ENCODE results near the gene SRSF10.
"Not testable (repeated sequence)": the region's sequence is repeated elsewhere in the genome, so short reads cannot be mapped to it uniquely, and the experiment has no call there.

The SRSF10 gene

DNA sequence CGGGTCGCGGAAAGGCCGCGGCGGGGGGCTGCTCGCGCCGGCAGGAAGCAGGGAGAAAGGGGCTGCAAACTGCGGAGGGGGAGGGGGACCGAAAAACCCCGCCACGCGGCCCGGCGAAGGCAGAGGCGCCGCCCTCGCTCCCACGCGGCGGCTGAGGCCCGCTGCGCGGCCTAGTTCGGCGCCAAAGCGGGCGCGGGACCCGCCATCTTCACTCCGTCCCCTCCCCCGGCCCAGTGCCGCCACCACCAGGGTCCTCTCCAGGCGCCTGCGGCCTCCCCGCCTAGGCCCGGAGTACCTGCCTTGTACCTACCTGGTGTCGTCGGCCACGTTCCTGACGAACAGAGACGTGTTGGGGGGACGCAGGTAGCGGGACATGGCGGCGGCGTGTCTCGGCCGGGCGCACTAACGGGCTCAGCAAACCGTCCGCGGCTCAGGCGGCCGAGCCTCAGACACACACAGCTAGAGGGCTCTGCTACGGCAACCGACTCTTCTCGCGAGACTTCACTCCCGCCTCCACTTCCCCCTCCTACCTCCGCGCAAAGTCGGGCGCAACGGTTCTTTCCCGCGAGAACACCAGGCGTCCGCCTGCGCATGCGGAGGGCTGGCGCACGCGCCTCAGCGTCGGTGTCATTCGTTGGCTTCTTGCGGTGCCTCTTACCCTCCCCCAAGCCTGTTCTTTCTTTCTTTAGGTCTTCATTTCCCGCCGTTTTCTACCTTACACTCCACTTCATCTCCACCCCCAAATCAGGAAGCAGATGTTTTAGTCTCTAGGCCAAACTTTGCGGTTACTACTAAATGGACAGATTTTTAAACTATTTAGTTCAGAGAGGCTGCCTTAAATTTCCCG lies at the start of gene SRSF10:
Gene SRSF10 (minus strand): TSS at position 447 of the 847 bp plus-strand sequence. CDS start 72 bp downstream, at position 375.
- peak; percentile 98 for DNase-seq (ENCODE audit: low read depth)

DNA sequence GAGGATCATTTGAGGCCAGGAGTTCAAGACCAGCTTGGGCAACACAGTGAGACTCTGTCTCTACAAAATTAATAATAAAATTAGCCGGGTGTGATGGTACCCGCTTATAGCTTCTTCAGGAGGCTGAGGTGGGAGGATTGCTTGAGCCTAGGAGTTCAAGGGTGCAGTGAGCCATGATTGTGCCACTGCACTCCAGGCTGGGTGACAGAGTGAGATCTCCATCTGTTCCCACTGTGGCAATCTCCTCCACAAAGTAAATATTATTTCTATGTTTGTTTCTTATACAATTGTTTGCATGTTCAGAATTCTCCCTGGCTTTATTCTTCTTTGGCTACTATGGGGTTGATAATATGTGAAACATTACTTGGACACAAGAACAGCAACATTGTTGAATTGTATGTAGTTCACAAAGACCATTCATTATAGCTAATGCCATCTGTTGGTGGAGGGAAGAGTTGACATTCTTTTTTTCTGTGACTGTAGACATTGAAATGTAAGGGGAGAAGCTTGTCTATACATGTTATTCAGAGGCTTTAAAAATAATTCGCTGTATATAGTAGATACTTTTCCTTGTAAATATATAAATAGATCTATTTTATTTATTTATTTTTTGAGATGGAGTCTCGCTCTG lies 47.8 kb upstream of the SRSF10 start:
- no peak for DNase-seq (ENCODE audit: low read depth)

DNA sequence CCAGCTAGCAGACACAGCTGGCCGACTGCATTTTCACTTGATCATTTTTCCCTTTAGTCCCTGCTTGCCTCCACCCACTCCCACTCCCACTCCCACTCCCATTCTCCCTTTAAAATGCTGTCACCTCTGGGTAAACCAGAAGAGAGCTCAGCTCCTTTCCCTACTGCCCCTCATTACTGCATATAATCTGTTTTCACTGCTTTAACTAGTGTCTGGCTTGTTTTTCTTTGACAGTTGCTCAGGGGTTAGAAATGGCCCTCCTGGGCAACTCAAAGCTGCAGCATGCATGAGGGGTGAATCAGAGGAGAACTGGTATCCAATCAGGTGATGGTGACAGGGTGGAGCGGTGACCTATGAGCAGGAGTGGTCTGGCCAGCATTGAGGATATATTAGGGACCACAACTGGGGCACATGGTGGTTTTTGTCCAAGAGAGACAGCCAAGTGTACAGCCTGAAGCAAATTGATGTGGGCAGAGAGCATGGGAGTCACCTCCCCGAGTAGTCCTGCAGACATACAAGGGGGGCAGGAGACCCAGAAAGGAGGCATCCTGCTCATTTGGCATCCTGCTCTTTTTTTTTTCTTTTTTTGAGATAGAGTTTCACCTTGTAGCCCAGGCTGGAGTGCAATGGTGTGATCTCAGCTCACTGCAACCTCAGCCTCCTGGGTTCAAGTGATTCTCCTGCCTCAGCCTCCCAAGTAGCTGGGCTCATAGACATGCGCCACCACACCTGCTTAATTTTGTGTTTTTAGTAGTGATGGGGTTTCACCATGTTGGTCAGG lies 42.6 kb upstream of the SRSF10 start:
- peak; percentile 95 for DNase-seq (ENCODE audit: low read depth)

GRCh38 chr1:24021403-24022266 lies 41.5 kb upstream of the SRSF10 start:
- DNase-seq (ENCODE audit: low read depth): no peak

GRCh38 chr1:24020470-24020869 lies 40.3 kb upstream of the SRSF10 start:
- DNase-seq (ENCODE audit: low read depth): no peak

- no peak for DNase-seq (ENCODE audit: low read depth)
These were observed 39.9 kb upstream of the SRSF10 start for GRCh38 chr1:24020025-24020424.

DNA sequence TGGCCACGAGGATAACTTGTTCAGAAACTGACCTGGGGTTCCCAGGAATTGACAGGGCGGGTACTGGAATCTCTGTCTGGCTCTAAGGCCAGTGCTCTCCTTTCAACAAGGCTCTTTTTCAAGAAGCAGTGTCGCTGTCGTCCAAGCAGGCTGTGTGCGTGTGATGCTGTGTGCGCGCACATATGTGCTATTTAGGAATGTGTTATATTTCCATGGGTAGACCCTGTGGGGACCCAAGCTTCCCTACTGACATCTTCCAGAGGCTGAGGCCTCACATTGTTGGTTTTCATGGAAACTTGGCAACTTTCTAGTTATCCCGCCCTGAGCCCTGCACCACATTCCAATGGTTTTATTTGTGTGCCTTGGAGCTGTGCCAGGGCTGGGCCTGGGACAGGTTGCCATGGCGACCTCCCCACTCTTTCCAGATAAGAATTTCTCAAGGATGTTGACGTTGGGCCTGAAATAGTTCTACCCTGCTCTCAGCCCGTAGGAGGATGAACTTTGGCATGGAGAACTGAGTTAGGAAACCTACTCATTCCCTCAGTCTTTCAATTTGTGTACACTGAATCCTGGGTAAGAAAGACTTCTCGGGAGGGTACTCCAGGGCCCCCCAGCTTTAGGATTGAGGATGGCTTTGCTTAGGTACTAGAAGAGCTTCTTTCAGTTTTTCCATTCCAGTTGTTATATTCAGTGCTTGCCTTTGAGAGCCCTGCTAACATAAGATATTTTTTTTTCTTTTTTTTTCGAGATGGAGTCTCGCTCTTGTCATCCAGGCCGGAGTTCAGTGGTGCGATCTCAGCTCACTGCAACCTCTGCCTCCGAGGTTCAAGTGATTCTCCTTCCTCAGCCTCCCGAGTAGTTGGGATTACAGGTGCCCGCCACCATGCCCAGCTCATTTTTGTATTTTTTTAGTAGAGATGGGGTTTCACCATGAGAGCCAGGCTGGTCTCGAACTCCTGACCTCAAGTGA lies 38.8 kb upstream of the SRSF10 start:
- peak; percentile 99 for DNase-seq (ENCODE audit: low read depth)

DNA sequence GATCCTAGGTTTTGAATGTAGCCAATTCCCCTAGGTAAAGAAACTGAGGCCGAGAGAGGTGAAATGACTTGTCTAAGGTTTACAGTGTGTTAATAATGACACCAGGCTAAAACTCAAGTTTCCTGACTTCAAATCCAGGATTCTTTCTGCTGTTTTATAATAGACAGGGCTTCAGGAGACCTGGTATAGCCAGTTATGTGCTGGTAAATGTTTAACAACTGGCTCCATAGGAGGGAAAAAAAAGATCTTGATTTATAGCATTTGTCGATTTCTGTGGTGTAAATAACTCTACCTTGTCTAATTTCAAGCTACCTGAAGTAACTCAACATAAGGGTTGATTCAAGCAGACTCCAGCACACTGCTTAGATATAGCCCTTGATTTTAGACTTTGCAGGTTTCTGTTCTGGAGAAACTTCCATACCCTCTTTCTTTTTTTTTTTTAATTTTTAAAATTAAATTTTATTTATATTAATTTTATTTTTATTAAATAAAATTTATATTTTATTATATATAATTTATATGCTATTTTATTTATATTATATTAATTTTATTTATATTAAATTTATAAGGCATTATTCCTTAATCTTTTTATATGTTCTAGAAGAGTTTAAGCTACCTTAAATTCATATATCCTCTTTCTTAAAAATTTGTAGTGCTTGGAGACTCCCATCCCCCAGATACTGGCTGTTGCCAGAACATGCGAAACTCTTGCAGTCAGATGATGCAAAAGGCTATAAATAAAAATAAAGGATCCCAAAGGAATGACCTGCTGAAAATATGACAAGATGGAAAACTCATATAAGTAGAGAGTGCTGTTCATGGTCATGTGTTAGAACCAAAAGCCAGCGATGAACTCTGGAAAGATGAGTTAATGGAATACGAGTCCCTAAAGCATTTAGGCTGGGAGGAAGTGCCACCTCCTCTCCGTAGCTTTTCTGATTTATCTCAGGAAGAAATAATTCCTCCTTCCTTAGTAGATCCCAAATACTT lies 35.4 kb upstream of the SRSF10 start:
- DNase-seq (ENCODE audit: low read depth): no peak

DNA sequence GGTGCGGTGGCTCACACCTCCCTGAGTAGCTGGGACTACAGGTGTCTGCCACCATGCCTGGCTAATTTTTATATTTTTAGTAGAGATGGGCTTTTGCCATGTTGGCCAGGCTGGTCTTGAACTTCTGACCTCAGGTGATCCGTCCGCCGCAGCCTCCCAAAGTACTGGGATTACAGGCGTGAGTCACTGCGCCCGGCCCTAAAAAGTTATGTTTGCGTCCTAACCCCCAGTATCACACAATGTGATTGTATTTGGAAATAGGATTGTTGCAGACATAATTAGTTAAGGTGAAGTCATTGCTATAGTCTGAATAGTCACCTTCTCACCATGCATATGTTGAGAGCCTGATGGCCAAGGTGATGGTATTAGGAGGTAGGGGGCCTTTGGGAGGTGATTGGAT lies 32.8 kb upstream of the SRSF10 start:
- not testable (repeated sequence) for DNase-seq (ENCODE audit: low read depth)

DNA sequence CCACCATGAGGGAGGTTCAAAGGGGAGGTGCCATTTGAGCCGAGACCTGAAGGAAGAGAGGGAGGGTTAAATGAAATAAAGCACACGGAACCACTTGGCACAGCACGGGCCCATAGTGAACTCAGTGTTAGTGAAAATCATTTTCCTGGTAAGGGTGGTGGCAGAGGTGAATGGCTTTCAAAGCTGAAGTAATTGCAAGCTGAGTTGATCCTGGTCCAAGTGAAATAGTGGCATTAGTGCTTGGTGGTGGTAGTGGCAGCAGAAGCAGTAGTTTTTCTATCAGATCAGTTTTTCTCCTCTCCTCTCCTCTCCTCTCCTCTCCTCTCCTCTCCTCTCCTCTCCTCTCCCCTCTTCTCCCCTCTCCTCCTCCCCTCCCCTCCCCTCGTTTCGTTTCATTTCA lies 30.5 kb upstream of the SRSF10 start:
- DNase-seq (ENCODE audit: low read depth): no peak

GRCh38 chr1:24009406-24009805 lies 29.3 kb upstream of the SRSF10 start:
- DNase-seq (ENCODE audit: low read depth): peak; percentile 76

GRCh38 chr1:24008574-24009184 lies 28.6 kb upstream of the SRSF10 start:
- peak; percentile 41 for DNase-seq (ENCODE audit: low read depth)

- DNase-seq (ENCODE audit: low read depth): no peak
These were observed 27.0 kb upstream of the SRSF10 start for GRCh38 chr1:24007079-24007478.

DNA sequence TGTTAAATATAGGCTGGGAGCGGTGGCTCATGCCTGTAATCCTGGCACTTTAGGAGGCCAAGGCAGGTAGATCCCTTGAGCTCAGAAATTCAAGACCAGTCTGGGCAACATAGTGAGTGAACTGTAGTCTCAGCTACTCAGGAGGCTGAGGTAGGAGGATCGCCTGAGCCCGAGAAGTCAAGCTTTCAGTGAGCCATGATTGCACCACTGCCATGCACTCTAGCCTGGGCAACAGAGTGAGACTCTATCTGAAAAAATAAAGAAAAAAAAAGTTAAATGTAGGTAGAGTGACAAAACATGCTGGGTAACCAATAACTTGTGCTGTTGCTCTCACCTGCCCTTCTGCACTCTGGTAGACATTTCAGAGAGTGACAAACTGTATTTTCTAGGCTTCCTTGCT lies 25.0 kb upstream of the SRSF10 start:
- DNase-seq (ENCODE audit: low read depth): no peak

- no peak for DNase-seq (ENCODE audit: low read depth)
These were observed 24.0 kb upstream of the SRSF10 start for GRCh38 chr1:24004132-24004531.

DNA sequence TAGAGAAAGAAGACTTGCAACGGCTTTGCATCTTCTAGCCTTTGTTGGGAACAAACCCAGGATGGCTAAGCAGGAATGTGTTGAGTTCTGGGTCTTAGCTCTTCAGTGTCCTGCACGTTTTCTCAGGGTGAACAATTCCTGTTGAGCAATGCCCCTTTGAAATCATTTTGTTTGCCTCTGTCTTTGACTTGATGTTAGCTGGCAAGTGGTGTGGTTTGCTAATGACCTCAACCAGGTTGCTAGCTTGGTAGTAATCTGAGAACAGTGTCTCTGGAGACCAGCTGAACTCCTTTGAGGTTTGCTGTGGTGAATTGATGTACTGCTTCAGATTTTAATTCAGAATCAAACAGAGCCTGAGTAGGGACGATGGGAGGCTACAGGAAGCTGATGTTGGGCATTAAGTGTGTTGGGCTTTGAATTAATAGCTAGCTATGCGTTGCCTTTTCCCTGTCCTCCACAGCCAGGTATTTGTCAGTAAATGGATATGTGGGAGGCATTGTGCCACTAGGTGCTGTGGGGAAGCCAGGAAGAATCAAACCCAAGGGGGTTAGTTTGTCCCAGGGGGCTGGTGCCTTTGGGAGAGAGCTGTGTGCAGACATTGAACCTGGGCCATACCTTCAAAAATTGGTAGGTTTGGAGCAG lies 23.3 kb upstream of the SRSF10 start:
- DNase-seq (ENCODE audit: low read depth): no peak

GRCh38 chr1:24002695-24003094 lies 22.6 kb upstream of the SRSF10 start:
- DNase-seq (ENCODE audit: low read depth): no peak

DNA sequence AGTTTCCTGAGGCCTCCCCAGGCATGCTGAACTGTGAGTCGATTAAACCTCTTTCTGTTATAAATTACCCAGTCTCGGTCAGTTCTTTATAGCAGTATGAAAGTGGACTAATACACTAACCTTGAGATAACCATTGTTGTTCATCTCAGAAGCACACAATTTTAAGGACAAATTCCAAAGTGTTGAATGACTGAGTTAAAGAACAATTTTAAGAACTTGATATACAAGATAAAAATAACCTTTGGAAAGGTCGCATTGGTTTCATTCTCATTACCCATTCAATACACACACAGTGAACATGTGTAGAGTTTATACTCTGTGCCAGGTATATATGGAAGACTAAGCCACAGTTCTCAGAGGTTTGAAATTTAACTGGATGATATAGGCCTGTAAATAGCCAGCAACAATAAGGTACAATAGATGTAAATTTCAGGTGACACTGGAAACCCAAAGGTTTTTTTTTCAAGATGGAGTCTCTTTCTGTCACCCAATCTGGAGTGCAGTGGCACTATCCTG lies 19.1 kb upstream of the SRSF10 start:
- DNase-seq (ENCODE audit: low read depth): no peak
